ENCODE measurements around the gene IGIP.

Gene IGIP

DNA sequence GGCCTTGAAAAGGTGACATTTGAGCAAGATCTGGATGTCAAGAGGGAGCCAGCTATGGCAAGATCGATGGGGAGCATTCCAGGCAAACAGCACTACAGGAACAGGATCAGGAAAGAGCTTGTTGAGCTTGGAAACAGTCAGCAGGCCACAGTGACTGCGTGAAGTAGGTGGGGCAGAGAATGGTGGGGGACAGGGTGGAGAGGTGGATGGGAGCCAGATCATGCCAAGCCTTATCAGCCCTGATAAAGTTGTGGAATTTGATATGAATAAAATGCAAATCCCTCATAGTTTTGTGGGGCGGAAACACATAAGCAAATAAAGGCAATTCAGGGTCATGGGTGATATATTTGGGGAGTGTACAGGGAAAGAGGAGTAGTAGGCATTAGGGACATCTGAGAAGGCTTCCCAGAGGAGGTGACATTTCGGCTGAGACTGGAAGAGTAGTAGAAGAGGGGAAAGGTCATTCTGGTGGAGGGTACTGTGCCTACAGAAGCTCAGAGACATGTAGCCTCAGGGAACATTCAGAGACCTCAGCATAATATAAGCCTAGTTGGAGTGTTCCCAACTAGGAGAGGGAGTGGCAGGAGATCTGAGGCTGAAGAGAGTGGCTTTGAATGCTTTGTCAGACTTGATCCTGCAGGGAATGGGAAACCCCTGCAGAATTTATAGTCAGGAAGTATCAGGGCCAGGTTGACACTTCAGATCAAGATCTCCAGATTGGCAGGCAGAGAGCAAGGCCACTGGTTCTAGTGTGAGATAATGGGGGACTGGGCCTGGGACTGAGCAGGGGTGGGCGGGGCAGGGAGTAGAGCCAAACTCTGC is 39.6 kb downstream of the IGIP start:
- DNase-seq (ENCODE audit: low read depth): no peak

DNA sequence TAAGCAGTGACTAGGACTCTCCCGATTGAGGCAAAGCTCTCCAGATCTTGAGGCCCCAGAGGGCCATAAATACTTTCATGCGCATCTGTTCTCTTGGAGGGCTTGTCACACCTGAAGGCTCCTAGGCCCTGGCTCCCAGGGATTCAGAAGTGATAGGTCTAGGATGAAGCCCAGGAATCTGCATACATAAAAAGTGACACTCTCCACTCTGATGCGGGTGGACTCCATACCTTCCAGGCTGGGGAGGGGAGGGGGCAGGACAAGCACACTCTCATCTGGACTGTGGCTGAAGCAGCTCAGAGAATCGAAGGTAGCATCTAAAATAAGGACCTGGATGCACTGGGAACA is 40.2 kb downstream of the IGIP start:
- DNase-seq (ENCODE audit: low read depth): no peak

DNA sequence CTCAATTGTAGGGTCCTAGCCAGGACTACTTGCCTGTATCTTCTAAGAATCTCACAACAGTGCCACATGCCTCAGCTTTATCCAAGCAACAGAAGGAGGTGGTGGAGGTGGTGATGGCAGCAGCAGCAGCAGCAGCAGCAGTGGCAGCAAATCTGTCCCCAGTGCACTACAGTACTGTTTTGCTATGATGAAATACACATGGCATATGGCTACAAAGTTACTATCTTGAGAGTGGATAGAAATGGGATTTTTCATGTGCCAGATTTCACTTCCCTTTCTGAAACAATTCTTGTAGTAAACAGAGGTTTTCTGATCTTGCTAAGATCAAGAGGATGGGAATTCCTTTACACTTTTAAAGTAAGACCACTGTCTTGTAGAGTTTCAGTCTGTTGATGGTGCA is 41.2 kb downstream of the IGIP start:
- no peak for DNase-seq (ENCODE audit: low read depth)

DNA sequence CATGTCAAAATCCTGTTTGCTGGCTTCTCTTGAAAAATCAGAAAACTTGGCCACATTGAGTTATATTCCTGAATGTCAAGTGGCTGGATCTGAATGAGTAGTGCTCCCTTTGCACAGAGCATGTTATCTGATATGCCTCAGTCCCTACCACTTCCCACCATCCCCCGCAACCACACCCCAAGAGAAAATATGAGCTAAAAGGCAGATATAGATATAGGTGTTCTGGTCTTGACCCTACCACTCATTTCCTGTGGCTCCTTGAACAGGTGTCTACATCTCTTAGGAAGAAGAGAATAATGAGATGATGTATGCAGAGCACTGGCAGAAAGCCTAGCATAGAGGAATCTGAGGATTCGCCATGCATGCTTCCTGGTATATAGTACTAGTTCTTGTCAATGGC is 42.6 kb downstream of the IGIP start:
- no peak for DNase-seq (ENCODE audit: low read depth)

DNA sequence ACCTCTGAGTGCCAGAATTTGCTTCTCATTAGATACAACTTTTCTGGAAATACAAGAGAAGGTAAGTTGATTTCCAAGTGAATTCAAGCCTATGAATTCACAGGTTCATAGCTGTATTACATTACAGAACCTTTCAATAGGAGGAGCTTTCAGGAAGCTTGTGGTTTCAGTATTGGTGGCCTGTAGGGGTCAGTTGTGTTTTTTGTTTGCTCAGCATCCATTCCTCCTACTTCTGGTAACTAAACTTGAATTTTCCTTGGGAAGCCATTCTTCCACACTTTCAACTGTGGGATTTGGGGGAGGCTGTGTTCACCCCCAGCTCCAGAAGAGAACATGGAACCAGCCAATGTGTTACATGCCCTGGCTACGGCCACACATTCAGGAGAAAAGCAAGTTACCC is 43.7 kb downstream of the IGIP start:
- no peak for DNase-seq (ENCODE audit: low read depth)

DNA sequence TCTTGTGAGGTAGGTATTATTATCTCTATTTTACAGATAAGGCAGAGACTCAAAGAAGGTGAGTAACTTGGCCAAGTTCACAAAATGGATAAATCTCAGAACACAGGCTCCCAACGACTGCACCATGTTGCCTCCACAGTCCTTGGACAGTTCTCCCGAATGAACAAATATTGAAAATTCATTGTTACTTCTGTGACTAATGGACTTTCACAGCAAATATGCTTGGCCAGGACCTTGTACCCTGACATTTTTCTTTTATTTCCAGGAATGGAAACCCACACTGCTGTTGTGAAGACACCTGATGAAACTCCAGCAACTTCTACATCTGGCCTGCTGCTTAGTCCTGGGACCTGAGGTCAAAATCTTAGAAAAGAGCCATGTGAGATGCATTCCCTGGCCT is 46.7 kb downstream of the IGIP start:
- DNase-seq (ENCODE audit: low read depth): no peak

DNA sequence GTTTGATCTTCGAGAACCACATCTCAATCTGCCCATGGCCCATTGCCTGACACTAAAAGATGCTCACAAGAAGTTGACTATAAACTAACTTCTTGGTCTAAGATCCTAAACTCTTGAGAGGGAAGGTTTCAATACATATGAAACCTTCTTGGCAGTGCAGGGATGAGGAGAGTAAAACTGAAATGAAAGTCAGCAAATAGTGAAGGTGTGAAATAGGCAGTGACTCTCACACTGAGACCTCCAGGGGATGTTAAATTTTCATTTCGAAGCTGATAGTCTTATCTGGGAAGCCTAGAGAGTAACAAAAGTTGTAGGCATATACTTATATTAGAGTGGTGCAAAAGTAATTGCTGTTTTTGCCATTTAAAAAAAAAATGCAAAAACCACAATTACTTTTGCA is 48.3 kb downstream of the IGIP start:
- no peak for DNase-seq (ENCODE audit: low read depth)

DNA sequence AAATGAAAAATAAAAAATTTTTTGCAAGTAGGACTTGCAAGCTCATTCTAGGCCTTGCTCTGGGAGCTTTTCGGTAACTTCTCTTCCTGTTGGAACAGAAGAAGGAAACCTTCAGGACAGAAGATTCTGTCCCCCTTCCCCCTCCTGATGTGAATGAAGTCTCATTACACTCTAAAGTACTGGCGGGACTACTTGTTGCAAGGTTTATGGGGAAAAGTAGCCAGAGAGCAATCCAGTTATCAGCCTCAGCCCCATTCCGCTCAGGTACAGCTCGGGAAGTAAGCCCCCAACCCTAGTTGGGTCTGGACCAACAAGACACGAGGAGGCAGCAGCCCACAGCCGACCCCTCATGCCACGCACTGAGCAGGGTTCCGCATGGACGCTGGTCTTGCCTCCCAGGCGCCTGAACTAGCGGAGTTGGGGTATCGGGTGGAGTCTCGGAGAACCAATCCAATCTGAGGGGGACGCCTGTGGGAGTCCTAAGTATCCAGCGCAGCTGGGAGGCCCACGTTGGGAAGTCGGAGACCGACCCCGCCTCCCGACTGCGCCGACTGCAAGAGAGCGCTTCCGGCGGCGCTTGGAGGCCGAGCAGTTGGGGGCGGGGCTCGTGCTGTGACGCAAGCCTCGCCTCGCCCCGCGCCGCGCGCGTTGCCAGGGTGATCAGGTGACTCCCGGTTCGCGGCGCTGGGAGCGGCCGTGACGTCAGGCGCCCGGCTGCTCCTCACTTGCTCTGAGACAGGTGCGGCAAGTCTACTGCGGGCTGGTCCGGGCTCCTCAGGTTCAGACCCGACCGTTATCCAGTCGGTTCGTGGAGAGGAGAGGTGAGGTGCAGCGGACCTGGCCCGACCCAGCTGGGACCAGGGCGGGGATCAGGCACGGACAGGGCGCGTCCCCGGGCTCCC is 49.0 kb downstream of the IGIP start, which contains the start of gene CYSTM1:
CYSTM1 (plus strand) TSS at position 724 of the 902 bp plus-strand sequence. CDS start 19,278 bp downstream, outside the sequence.
- no peak for DNase-seq (ENCODE audit: low read depth)

DNA sequence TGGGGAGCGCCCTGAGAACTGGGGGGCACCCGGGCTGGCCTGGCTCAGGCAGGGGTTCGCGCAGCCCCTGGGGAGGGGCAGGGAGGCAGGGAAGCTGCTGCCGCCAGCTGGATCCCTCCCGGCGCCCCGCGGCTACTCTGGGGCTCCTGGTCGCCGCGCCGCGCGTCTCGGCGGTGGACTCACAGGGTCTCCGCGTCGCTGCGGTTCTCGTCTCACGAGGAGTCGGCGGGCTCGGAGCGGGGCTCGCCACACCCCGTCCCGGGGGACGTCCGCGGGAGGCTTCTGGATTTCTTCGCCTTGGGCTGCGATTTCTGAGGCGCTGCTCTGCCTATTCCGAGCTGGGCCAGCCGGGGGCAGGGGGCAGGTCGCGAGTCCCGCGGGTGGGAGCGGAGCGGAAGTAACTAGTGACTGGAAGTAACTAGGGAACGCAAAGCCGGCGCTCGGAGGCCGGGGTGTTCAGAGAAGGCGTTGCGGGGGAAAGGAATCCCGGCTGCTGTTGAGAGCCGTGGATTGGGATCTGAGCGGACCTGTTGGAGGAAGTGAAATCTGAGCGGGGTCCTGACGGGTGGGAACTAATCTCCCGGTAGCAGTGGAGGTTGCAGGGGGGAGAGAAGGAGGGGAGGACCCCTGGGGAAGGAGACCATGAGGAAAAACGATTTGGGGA is 49.8 kb downstream of the IGIP start:
- DNase-seq (ENCODE audit: low read depth): no peak

DNA sequence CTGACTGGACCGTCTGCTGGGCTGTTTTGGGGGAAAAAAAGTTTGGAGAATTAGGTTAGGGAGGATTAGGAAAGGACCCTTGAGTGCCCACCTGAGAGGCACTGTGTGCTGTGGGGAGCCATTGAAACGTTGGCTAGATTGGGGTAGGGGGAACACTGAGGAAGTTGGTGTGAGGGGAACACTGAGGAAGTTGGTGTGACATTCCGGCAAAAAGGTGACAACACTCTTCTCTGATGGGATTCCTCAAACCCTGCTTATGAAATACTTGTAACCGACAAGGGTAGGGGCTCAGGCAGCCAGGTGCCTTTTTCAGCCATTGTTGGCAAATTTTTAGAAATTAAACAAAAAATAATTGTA is 50.3 kb downstream of the IGIP start:
- no peak for DNase-seq (ENCODE audit: low read depth)

DNA sequence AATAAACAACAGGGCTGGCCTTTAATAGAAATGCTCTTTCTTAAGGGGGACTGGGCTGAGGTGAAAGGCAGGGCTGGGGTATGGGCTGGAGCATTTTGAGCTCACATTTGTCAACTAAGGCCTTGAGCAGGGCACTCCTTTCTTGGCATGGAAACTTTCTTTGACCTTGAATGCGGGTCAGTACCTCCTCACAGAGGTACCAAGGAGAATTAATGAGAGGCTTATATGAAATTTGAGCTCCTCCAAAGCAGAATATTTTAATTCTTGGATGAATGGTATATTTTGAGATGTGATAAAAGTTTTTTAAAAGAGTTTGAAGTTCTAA is 52.3 kb downstream of the IGIP start:
- no peak for DNase-seq (ENCODE audit: low read depth)

DNA sequence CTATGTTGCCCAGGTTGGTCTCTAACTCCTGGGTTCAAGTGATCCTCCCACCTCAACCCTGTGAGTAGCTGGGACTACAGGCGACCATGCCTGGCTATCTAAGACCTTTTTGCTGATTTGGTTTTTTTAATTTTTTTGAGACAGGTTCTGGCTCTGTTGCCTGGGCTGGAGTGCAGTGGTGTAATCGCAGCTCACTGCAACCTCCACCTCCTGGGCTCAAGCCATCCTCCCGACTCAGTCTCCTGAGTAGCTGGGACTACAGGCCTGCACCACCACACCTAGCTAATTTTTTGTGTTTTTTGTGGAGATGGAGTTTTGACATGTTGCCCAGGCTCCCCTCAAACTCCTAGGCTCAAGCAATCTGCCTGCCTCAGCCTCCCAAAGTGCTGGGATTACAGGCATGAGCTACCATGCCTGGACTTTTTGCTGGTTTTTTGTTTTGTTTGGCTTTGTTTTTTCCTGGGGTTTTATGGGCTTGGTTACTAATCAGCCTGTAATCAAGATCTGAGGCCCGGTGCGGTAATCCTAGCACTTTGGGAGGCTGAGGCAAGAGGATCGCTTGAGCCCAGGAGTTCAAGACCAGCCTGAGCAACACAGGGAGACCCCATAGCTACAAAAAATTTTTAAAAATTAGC is 52.9 kb downstream of the IGIP start:
- DNase-seq (ENCODE audit: low read depth): no peak
